ENCODE data around the gene VWF. TPM values are rescaled to one million over a fixed set of nuclear protein-coding genes. Genes with fewer than 3 reads are reported as not detected.

The VWF gene
- total and polyA plus RNA-seq, 5 donors from 2014 or later, result 1.3 TPM; not detected in 4

- H3K4me3 ChIP-seq (ENCODE audit: low read depth, low read length), result no peak overlapping the region
- Mint-ChIP-seq H3K36me3 (no peaks in the 10 kb centered on the region), H3K9me3 (no peaks in the 10 kb centered on the region), H3K27me3 (peaks cover 9% of the 10 kb centered on the region), H3K4me1 (peaks cover 0 to 12% (median 3%) of the 10 kb centered on the region in 4 donors), H3K27ac (peak overlapping the region in 1 of 3 donors; percentile 54), H3K4me3 (no peak overlapping the region)
- peaks cover 2% of the 10 kb centered on the region for H3K27me3 ChIP-seq (ENCODE audit: control insufficient read depth, insufficient read depth, low read length)
- ATAC-seq (ENCODE audit: low read depth in 2 of 2), result no peak
- no peak overlapping the region for H3K27ac ChIP-seq (ENCODE audit: insufficient read depth, low read length, poor library complexity, severe bottlenecking)
- no peaks in the 10 kb centered on the region for H3K36me3 ChIP-seq (ENCODE audit: control insufficient read depth, insufficient read depth, low read length)
- H3K9me3 ChIP-seq (ENCODE audit: control insufficient read depth in 2 of 2, low read length in 2 of 2), result no peaks in the 10 kb centered on the region
- peaks cover 7% of the 10 kb centered on the region for H3K4me1 ChIP-seq (ENCODE audit: control insufficient read depth, insufficient read depth, low read length, poor library complexity, severe bottlenecking)
- no peak for DNase-seq
Observed at GRCh38 chr12:6059860-6060565, 64.5 kb downstream of the VWF start.

GRCh38 chr12:6059221-6059620, 65.2 kb downstream of the VWF start:
- Histone ChIP-seq H3K27ac (ENCODE audit: insufficient read depth, low read length, poor library complexity, severe bottlenecking) (no peak overlapping the region), H3K36me3 (ENCODE audit: control insufficient read depth, insufficient read depth, low read length) (no peaks in the 10 kb centered on the region), H3K9me3 (ENCODE audit: control insufficient read depth in 2 of 2, low read length in 2 of 2) (no peaks in the 10 kb centered on the region), H3K27me3 (ENCODE audit: control insufficient read depth, insufficient read depth, low read length) (peaks cover 2% of the 10 kb centered on the region), H3K4me1 (ENCODE audit: control insufficient read depth, insufficient read depth, low read length, poor library complexity, severe bottlenecking) (peaks cover 7% of the 10 kb centered on the region), H3K4me3 (ENCODE audit: low read depth, low read length) (no peak overlapping the region)
- no peak overlapping the region for H3K27ac Mint-ChIP-seq
- H3K36me3 Mint-ChIP-seq, result no peaks in the 10 kb centered on the region
- no peaks in the 10 kb centered on the region for H3K9me3 Mint-ChIP-seq
- H3K4me1 Mint-ChIP-seq, result peaks cover 0 to 12% (median 3%) of the 10 kb centered on the region in 4 donors
- ATAC-seq (ENCODE audit: low read depth in 2 of 2), result no peak
- no peak for DNase-seq
- peaks cover 11% of the 10 kb centered on the region for H3K27me3 Mint-ChIP-seq
- H3K4me3 Mint-ChIP-seq, result no peak overlapping the region

DNA sequence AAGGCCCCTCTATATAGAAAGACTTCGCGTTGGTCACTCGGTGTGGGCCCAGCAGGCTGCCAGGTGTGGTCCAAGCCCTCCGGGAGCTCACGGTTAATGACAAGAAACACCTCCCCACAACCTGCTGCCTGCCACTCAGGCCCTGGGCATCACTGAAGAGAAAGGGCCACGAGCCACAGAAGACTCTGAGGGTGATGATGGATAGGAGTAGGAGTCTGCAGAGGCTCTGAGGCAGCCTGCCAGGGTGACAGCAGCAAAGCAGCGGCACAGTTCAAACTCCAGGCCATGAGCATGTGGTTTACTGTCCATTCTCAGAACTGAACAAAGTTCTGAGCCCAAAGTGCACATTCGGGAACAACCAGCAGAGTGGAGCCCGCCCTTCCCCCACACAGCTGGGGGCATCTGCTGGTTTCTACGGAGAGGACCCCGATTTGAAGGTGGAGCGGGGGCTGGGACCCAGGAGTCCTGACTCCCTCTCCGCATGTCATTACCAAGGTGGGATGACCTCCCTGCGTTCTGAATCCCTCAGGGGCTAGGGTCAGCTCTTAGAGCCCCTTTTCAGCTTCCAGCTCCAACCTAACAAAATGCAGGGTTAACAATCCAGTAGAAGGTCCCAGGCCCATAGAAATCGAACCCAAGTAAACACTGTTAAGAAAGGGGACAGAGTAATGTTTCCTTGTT, 65.8 kb downstream of the VWF start:
- Mint-ChIP-seq H3K4me3 (no peak overlapping the region), H3K36me3 (no peaks in the 10 kb centered on the region), H3K27ac (no peak overlapping the region)

DNA sequence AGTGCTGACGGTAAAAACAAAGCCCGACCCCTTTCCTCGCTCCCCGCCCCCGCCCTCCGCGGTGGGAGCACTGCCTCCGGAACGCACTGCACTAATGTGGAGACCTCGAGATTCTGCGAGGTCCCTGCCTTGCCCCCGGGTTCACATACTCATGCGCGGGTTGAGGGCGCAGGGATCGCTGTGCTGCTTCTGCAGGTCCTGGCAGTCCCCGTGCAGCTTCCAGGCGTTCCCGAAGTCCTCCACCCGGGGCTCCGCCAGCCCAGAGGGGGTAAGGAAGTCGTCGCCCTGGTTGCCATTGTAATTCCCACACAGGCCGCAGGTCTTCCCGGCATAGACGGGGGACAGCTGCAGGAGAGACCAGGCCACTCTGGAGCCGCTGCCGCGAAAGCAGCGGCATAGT, 66.8 kb downstream of the VWF start:
- Mint-ChIP-seq H3K9me3 (no peaks in the 10 kb centered on the region), H3K4me3 (peak overlapping the region in 1 of 4 donors; percentile 50), H3K27ac (no peak overlapping the region), H3K4me1 (peaks cover 0 to 8% (median 1%) of the 10 kb centered on the region in 4 donors), H3K36me3 (no peaks in the 10 kb centered on the region), H3K27me3 (peaks cover 11% of the 10 kb centered on the region)
- Histone ChIP-seq H3K9me3 (ENCODE audit: control insufficient read depth in 2 of 2, low read length in 2 of 2) (no peaks in the 10 kb centered on the region), H3K4me1 (ENCODE audit: control insufficient read depth, insufficient read depth, low read length, poor library complexity, severe bottlenecking) (peaks cover 7% of the 10 kb centered on the region), H3K27ac (ENCODE audit: insufficient read depth, low read length, poor library complexity, severe bottlenecking) (no peak overlapping the region), H3K36me3 (ENCODE audit: control insufficient read depth, insufficient read depth, low read length) (no peaks in the 10 kb centered on the region), H3K27me3 (ENCODE audit: control insufficient read depth, insufficient read depth, low read length) (peaks cover 2% of the 10 kb centered on the region), H3K4me3 (ENCODE audit: low read depth, low read length) (no peak overlapping the region)
- ATAC-seq (ENCODE audit: low read depth in 2 of 2) (no peak), DNase-seq (no peak)

More for the DNA sequence above, 65.8 kb downstream of the VWF start:
- Mint-ChIP-seq H3K4me1 (peaks cover 0 to 12% (median 3%) of the 10 kb centered on the region in 4 donors), H3K9me3 (no peaks in the 10 kb centered on the region), H3K27me3 (peaks cover 11% of the 10 kb centered on the region)
- no peak overlapping the region for H3K4me3 ChIP-seq (ENCODE audit: low read depth, low read length)
- H3K36me3 ChIP-seq (ENCODE audit: control insufficient read depth, insufficient read depth, low read length), result no peaks in the 10 kb centered on the region
- ATAC-seq (ENCODE audit: low read depth in 2 of 2), result no peak
- peaks cover 7% of the 10 kb centered on the region for H3K4me1 ChIP-seq (ENCODE audit: control insufficient read depth, insufficient read depth, low read length, poor library complexity, severe bottlenecking)
- H3K27me3 ChIP-seq (ENCODE audit: control insufficient read depth, insufficient read depth, low read length), result peaks cover 2% of the 10 kb centered on the region
- no peak overlapping the region for H3K27ac ChIP-seq (ENCODE audit: insufficient read depth, low read length, poor library complexity, severe bottlenecking)
- DNase-seq, result no peak
- no peaks in the 10 kb centered on the region for H3K9me3 ChIP-seq (ENCODE audit: control insufficient read depth in 2 of 2, low read length in 2 of 2)

- H3K4me3 Mint-ChIP-seq, result peak overlapping the region in 2 of 4 donors; percentile 62 to 63
- no peak overlapping the region for H3K4me3 ChIP-seq (ENCODE audit: low read depth, low read length)
- no peaks in the 10 kb centered on the region for H3K36me3 Mint-ChIP-seq
- no peaks in the 10 kb centered on the region for H3K36me3 ChIP-seq (ENCODE audit: control insufficient read depth, insufficient read depth, low read length)
- H3K27ac ChIP-seq (ENCODE audit: insufficient read depth, low read length, poor library complexity, severe bottlenecking), result no peak overlapping the region
- ATAC-seq (ENCODE audit: low read depth in 2 of 2), result no peak
- no peak for DNase-seq
- H3K27me3 ChIP-seq (ENCODE audit: control insufficient read depth, insufficient read depth, low read length), result peaks cover 2% of the 10 kb centered on the region
- H3K4me1 Mint-ChIP-seq, result peaks cover 0 to 8% (median 1%) of the 10 kb centered on the region in 4 donors
- peaks cover 7% of the 10 kb centered on the region for H3K4me1 ChIP-seq (ENCODE audit: control insufficient read depth, insufficient read depth, low read length, poor library complexity, severe bottlenecking)
- no peaks in the 10 kb centered on the region for H3K9me3 ChIP-seq (ENCODE audit: control insufficient read depth in 2 of 2, low read length in 2 of 2)
- H3K27me3 Mint-ChIP-seq, result peaks cover 9% of the 10 kb centered on the region
- H3K27ac Mint-ChIP-seq, result peak overlapping the region in 1 of 3 donors; percentile 1
- H3K9me3 Mint-ChIP-seq, result no peaks in the 10 kb centered on the region
Observed at GRCh38 chr12:6056406-6057240, 67.8 kb downstream of the VWF start.

GRCh38 chr12:6053541-6053940, 70.9 kb downstream of the VWF start:
- Mint-ChIP-seq H3K27me3 (peaks cover 5% of the 10 kb centered on the region), H3K9me3 (no peaks in the 10 kb centered on the region), H3K36me3 (no peaks in the 10 kb centered on the region), H3K27ac (no peak overlapping the region), H3K4me1 (peaks cover 0 to 8% (median 1%) of the 10 kb centered on the region in 4 donors), H3K4me3 (no peak overlapping the region)
- Histone ChIP-seq H3K27me3 (ENCODE audit: control insufficient read depth, insufficient read depth, low read length) (peaks cover 2% of the 10 kb centered on the region), H3K4me3 (ENCODE audit: low read depth, low read length) (no peak overlapping the region), H3K4me1 (ENCODE audit: control insufficient read depth, insufficient read depth, low read length, poor library complexity, severe bottlenecking) (peaks cover 7% of the 10 kb centered on the region), H3K9me3 (ENCODE audit: control insufficient read depth in 2 of 2, low read length in 2 of 2) (no peaks in the 10 kb centered on the region), H3K36me3 (ENCODE audit: control insufficient read depth, insufficient read depth, low read length) (no peaks in the 10 kb centered on the region), H3K27ac (ENCODE audit: insufficient read depth, low read length, poor library complexity, severe bottlenecking) (no peak overlapping the region)
- ATAC-seq (ENCODE audit: low read depth in 2 of 2) (no peak), DNase-seq (no peak)

DNA sequence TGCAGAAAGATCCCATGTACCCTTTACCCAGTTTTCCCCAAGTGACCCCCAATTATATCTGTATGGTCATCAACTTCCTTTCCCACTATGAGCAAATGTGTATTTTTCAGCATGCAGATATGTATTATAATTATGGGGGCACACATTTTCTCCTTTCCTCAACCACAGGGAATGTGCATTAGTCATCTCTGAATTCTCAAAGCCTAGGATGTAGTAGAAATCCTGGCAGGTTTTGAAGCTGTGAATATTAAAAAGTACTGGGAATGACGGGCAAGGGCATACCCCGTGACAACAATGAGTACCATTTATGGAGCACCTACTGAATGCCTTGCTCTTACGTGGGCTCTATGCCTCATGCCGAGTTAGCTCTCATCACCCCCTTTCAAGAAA, 71.5 kb downstream of the VWF start:
- Mint-ChIP-seq H3K27ac (no peak overlapping the region), H3K27me3 (peaks cover 5% of the 10 kb centered on the region), H3K9me3 (no peaks in the 10 kb centered on the region), H3K4me3 (no peak overlapping the region), H3K4me1 (peaks cover 0 to 8% (median 1%) of the 10 kb centered on the region in 4 donors), H3K36me3 (no peaks in the 10 kb centered on the region)
- no peaks in the 10 kb centered on the region for H3K9me3 ChIP-seq (ENCODE audit: control insufficient read depth in 2 of 2, low read length in 2 of 2)
- H3K4me1 ChIP-seq (ENCODE audit: control insufficient read depth, insufficient read depth, low read length, poor library complexity, severe bottlenecking), result peaks cover 7% of the 10 kb centered on the region
- no peak overlapping the region for H3K27ac ChIP-seq (ENCODE audit: insufficient read depth, low read length, poor library complexity, severe bottlenecking)
- DNase-seq (no peak), ATAC-seq (ENCODE audit: low read depth in 2 of 2) (no peak)
- H3K36me3 ChIP-seq (ENCODE audit: control insufficient read depth, insufficient read depth, low read length), result no peaks in the 10 kb centered on the region
- no peak overlapping the region for H3K4me3 ChIP-seq (ENCODE audit: low read depth, low read length)
- peaks cover 2% of the 10 kb centered on the region for H3K27me3 ChIP-seq (ENCODE audit: control insufficient read depth, insufficient read depth, low read length)

All from CD4-positive, CD25-positive, alpha-beta regulatory T cell (primary cell).